ENCODE measurements around the gene CEP70. TPM values are rescaled to one million over a fixed set of nuclear protein-coding genes. Genes with fewer than 3 reads are reported as not detected.
"Not testable (repeated sequence)": the region's sequence is repeated elsewhere in the genome, so short reads cannot be mapped to it uniquely, and the experiment has no call there.

CEP70 gene
- total and polyA plus RNA-seq, 4 donors, result 6.9 to 26.5 (median 9.1) TPM

- Histone ChIP-seq H3K4me1 (ENCODE audit: control insufficient read depth in 4 of 4, insufficient read depth in 4 of 4, low read length in 3 of 4) (peaks cover 0 to 10% (median 2%) of the 10 kb centered on the region in 4 donors), H3K4me3 (ENCODE audit: low read depth in 1 of 3, low read length in 3 of 3) (no peak overlapping the region), H3K36me3 (ENCODE audit: control insufficient read depth in 4 of 4, insufficient read depth in 3 of 4, low read depth in 1 of 4, low read length in 3 of 4) (peaks cover 4 to 21% (median 6%) of the 10 kb centered on the region in 4 donors), H3K9me3 (ENCODE audit: control insufficient read depth in 4 of 4, low read length in 3 of 4) (no peaks in the 10 kb centered on the region), H3K9ac (ENCODE audit: low read depth in 1 of 2, low read length in 2 of 2) (no peak overlapping the region), H3K27me3 (ENCODE audit: control insufficient read depth in 4 of 4, insufficient read depth in 4 of 4, low read length in 3 of 4) (no peaks in the 10 kb centered on the region), H3K27ac (ENCODE audit: low read depth in 1 of 2, low read length in 2 of 2) (no peak overlapping the region)
- TF ChIP-seq ATF3 (IDR thresholded peaks at IDR 0.05) (no peak), RAD21 (IDR thresholded peaks at IDR 0.05) (no peak), EGR1 (IDR thresholded peaks at IDR 0.05; ENCODE audit: low read depth in 2 of 2) (no peak), HNF4G (IDR thresholded peaks at IDR 0.05) (no peak), GABPA (IDR thresholded peaks at IDR 0.05 in 1 of 2, conservative IDR thresholded peaks at IDR 0.05 in 1 of 2) (no peak), FOXA2 (IDR thresholded peaks at IDR 0.05) (no peak), YY1 (IDR thresholded peaks at IDR 0.05) (no peak), NR2F2 (IDR thresholded peaks at IDR 0.05) (no peak), CTCF (IDR thresholded peaks at IDR 0.05; ENCODE audit: low read depth, low read length, missing input control) (no peak), RXRA (IDR thresholded peaks at IDR 0.05) (no peak), REST (IDR thresholded peaks at IDR 0.05) (no peak), MAX (IDR thresholded peaks at IDR 0.05) (no peak), JUND (IDR thresholded peaks at IDR 0.05) (no peak)
- no peak for DNase-seq (ENCODE audit: low spot score)
Observed at GRCh38 chr3:138497021-138497420, 97.0 kb downstream of the CEP70 start.

GRCh38 chr3:138496436-138496835, 97.6 kb downstream of the CEP70 start:
- Histone ChIP-seq H3K4me3 (ENCODE audit: low read depth in 1 of 3, low read length in 3 of 3) (no peak overlapping the region), H3K4me1 (ENCODE audit: control insufficient read depth in 4 of 4, insufficient read depth in 4 of 4, low read length in 3 of 4) (peaks cover 0 to 10% (median 2%) of the 10 kb centered on the region in 4 donors), H3K27ac (ENCODE audit: low read depth in 1 of 2, low read length in 2 of 2) (no peak overlapping the region), H3K36me3 (ENCODE audit: control insufficient read depth in 4 of 4, insufficient read depth in 3 of 4, low read depth in 1 of 4, low read length in 3 of 4) (peaks cover 4 to 21% (median 6%) of the 10 kb centered on the region in 4 donors), H3K9ac (ENCODE audit: low read depth in 1 of 2, low read length in 2 of 2) (no peak overlapping the region), H3K27me3 (ENCODE audit: control insufficient read depth in 4 of 4, insufficient read depth in 4 of 4, low read length in 3 of 4) (no peaks in the 10 kb centered on the region), H3K9me3 (ENCODE audit: control insufficient read depth in 4 of 4, low read length in 3 of 4) (no peaks in the 10 kb centered on the region)
- DNase-seq (ENCODE audit: low spot score), result no peak
- TF ChIP-seq SP1 (IDR thresholded peaks at IDR 0.05), result no peak
- WGBS, result 81% methylated on average over 2 of the region's 2 CpGs

- H3K27ac ChIP-seq (ENCODE audit: low read depth in 1 of 2, low read length in 2 of 2); DNase-seq (ENCODE audit: low spot score); H3K27me3 ChIP-seq (ENCODE audit: control insufficient read depth in 4 of 4, insufficient read depth in 4 of 4, low read length in 3 of 4); H3K4me1 ChIP-seq (ENCODE audit: control insufficient read depth in 4 of 4, insufficient read depth in 4 of 4, low read length in 3 of 4); H3K9ac ChIP-seq (ENCODE audit: low read depth in 1 of 2, low read length in 2 of 2); H3K9me3 ChIP-seq (ENCODE audit: control insufficient read depth in 4 of 4, low read length in 3 of 4); H3K4me3 ChIP-seq (ENCODE audit: low read depth in 1 of 3, low read length in 3 of 3): not testable (repeated sequence)
- H3K36me3 ChIP-seq (ENCODE audit: control insufficient read depth in 4 of 4, insufficient read depth in 3 of 4, low read depth in 1 of 4, low read length in 3 of 4), result peaks cover 4 to 21% (median 6%) of the 10 kb centered on the region in 4 donors
- WGBS, result 78% methylated on average over 3 of the region's 3 CpGs
- peak; percentile 56 to 65 for TF ChIP-seq HNF4A (conservative IDR thresholded peaks at IDR 0.05)
Observed at GRCh38 chr3:138495638-138496037, 98.4 kb downstream of the CEP70 start.

Data from liver (tissue), 9 donors.